Measurements from ENCODE around the gene B4GALNT2.

- TF ChIP-seq, protein P1, sequence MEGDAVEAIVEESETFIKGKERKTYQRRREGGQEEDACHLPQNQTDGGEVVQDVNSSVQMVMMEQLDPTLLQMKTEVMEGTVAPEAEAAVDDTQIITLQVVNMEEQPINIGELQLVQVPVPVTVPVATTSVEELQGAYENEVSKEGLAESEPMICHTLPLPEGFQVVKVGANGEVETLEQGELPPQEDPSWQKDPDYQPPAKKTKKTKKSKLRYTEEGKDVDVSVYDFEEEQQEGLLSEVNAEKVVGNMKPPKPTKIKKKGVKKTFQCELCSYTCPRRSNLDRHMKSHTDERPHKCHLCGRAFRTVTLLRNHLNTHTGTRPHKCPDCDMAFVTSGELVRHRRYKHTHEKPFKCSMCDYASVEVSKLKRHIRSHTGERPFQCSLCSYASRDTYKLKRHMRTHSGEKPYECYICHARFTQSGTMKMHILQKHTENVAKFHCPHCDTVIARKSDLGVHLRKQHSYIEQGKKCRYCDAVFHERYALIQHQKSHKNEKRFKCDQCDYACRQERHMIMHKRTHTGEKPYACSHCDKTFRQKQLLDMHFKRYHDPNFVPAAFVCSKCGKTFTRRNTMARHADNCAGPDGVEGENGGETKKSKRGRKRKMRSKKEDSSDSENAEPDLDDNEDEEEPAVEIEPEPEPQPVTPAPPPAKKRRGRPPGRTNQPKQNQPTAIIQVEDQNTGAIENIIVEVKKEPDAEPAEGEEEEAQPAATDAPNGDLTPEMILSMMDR (IDR thresholded peaks at IDR 0.05; ENCODE audit: insufficient read depth, low read length): no peak
- TF ChIP-seq REST (IDR thresholded peaks at IDR 0.05; ENCODE audit: insufficient replicate concordance, low read depth) (no peak), POLR2AphosphoS5 (IDR thresholded peaks at IDR 0.05; ENCODE audit: low read depth) (no peak)
Observed at GRCh38 chr17:49090878-49091594, 41.5 kb upstream of the B4GALNT2 start.
